ENCODE measurements around the gene RPS6KB2. TPM values are rescaled to one million over a fixed set of nuclear protein-coding genes. Genes with fewer than 3 reads are reported as not detected.
A peak's percentile ranks its signal among the peaks of the same experiment; 100 is the strongest.

The RPS6KB2 gene
- total and polyA plus RNA-seq, 10 of the 15 experiments (the other 5 are each of a cell fraction or from before 2014, with no cell fraction given), result 0.39 to 101 (median 58.4) TPM

GRCh38 chr11:67483831-67484665 lies 55.8 kb downstream of the RPS6KB2 start:
- Histone ChIP-seq H3K4me2 (ENCODE audit: control insufficient read depth, insufficient read depth) (peak overlapping the region; percentile 80), H3K9me3 (replicated peaks; ENCODE audit: control insufficient read depth, insufficient read depth, low read length) (no peaks in the 10 kb centered on the region), H3K27me3 (replicated peaks in 1 of 2; ENCODE audit: control insufficient read depth in 2 of 2, insufficient read depth in 2 of 2, low read length in 1 of 2) (no peaks in the 10 kb centered on the region), H3K36me3 (ENCODE audit: control insufficient read depth in 2 of 2, insufficient read depth in 2 of 2, low read length in 1 of 2) (peaks cover 0 to 3% of the 10 kb centered on the region in 2 experiments; a peak in 3 of 4 replicates), H4K20me1 (ENCODE audit: control insufficient read depth, insufficient read depth) (no peaks in the 10 kb centered on the region), H3K27ac (ENCODE audit: control insufficient read depth, insufficient read depth) (peak overlapping the region; percentile 70), H3K4me1 (ENCODE audit: control insufficient read depth, insufficient read depth, low read length) (peaks cover 44% of the 10 kb centered on the region), H3K79me2 (ENCODE audit: control insufficient read depth, insufficient read depth, low read length) (peaks cover 33% of the 10 kb centered on the region), H3K4me3 (peak overlapping the region; percentile 67), H2AFZ (ENCODE audit: control insufficient read depth, low read depth, low read length) (no peak overlapping the region), H3K9ac (ENCODE audit: control insufficient read depth, insufficient read depth, low read length) (peak overlapping the region; percentile 76)
- no peak for DNase-seq (ENCODE audit: low read depth, low spot score)
- intact Hi-C loops (cut with micrococcal nuclease; ENCODE audit: unreplicated experiment), result loop anchor here (2.0 to 10.0 kb wide), 3 partner anchors 47 to 219 kb away; partner anchors contain the start of genes GRK2 and PTPRCAP
- ATAC-seq, result peak; percentile 21
- WGBS (ENCODE audit: insufficient coverage, insufficient replicate concordance, low lambda C conversion rate, missing lambda C conversion rate), result 3% methylated on average over 16 of the region's 16 CpGs
- ChIA-PET POLR2A (interaction anchor here (0.5 to 6.8 kb wide), 15 partner anchors 15 to 440 kb away, joined by 3 to 112 read pairs (median 5); partner anchors contain the start of genes PITPNM1, POLD4, PPP1CA and PTPRCAP), SMC1A (ENCODE audit: uncharacterized antibody, unreplicated experiment) (interaction anchor here (1.0 to 6.2 kb wide), 7 partner anchors 16 to 131 kb away, joined by 3 to 43 read pairs (median 13); partner anchors contain the start of genes PITPNM1, POLD4, PPP1CA and PTPRCAP), RAD21 (ENCODE audit: unreplicated experiment) (interaction anchor here (0.6 to 6.9 kb wide), 8 partner anchors 15 to 130 kb away, joined by 3 to 95 read pairs (median 12); partner anchors contain the start of genes PITPNM1, POLD4, PPP1CA and PTPRCAP), CTCF (interaction anchor here (0.6 to 6.7 kb wide), 5 partner anchors 21 to 225 kb away, joined by 3 to 37 read pairs (median 9); partner anchors contain the start of genes PITPNM1, PPP1CA, PTPRCAP and TBC1D10C)
- in situ Hi-C loops (cut with MboI), result no loop called here
- no TSS peak for BruUV-seq (replicated peaks)
- FAIRE-seq, result peak; percentile 13
- TF ChIP-seq ASH2L (IDR thresholded peaks at IDR 0.05; ENCODE audit: borderline replicate concordance, low read depth) (no peak), SREBF1 (IDR thresholded peaks at IDR 0.05; ENCODE audit: low read length) (no peak), BHLHE40 (IDR thresholded peaks at IDR 0.05; ENCODE audit: borderline replicate concordance in 1 of 2, low read depth in 2 of 2, low read length in 1 of 2) (no peak), POLR2AphosphoS5 (IDR thresholded peaks at IDR 0.05; ENCODE audit: low read length) (0 out of 2 replicates have a peak, but pooled peaks have one; percentile 11), ESRRA (IDR thresholded peaks at IDR 0.05; ENCODE audit: low read length) (no peak), ZNF207 (IDR thresholded peaks at IDR 0.05; ENCODE audit: borderline replicate concordance) (no peak), POLR2A (IDR thresholded peaks at IDR 0.05; ENCODE audit: low read depth, low read length) (peak; percentile 34), CBFB (IDR thresholded peaks at IDR 0.05; ENCODE audit: low read depth) (peak; percentile 9; the same call in 1 of the 2 replicates), ZBTB33 (IDR thresholded peaks at IDR 0.05) (no peak), MTA3 (IDR thresholded peaks at IDR 0.05; ENCODE audit: borderline replicate concordance, low read length) (no peak), MEF2A (IDR thresholded peaks at IDR 0.05; ENCODE audit: insufficient read depth, low read depth, low read length) (0 out of 2 replicates have a peak, but pooled peaks have one; percentile 47), RFX5 (IDR thresholded peaks at IDR 0.05; ENCODE audit: low read depth, low read length) (no peak), CUX1 (IDR thresholded peaks at IDR 0.05; ENCODE audit: insufficient replicate concordance, low read depth, low read length) (no peak), IRF4 (IDR thresholded peaks at IDR 0.05; ENCODE audit: low read depth, low read length) (no peak), SUZ12 (IDR thresholded peaks at IDR 0.05; ENCODE audit: unreplicated experiment) (no peak), HDGF (IDR thresholded peaks at IDR 0.05) (no peak)
